ENCODE data around the gene MISP3. TPM values are rescaled to one million over a fixed set of nuclear protein-coding genes. Genes with fewer than 3 reads are reported as not detected.
"Not testable (repeated sequence)": the region's sequence is repeated elsewhere in the genome, so short reads cannot be mapped to it uniquely, and the experiment has no call there.

The MISP3 gene
- total and polyA plus RNA-seq, 11 donors = 3.5 to 28.7 (median 5.7) TPM

DNA sequence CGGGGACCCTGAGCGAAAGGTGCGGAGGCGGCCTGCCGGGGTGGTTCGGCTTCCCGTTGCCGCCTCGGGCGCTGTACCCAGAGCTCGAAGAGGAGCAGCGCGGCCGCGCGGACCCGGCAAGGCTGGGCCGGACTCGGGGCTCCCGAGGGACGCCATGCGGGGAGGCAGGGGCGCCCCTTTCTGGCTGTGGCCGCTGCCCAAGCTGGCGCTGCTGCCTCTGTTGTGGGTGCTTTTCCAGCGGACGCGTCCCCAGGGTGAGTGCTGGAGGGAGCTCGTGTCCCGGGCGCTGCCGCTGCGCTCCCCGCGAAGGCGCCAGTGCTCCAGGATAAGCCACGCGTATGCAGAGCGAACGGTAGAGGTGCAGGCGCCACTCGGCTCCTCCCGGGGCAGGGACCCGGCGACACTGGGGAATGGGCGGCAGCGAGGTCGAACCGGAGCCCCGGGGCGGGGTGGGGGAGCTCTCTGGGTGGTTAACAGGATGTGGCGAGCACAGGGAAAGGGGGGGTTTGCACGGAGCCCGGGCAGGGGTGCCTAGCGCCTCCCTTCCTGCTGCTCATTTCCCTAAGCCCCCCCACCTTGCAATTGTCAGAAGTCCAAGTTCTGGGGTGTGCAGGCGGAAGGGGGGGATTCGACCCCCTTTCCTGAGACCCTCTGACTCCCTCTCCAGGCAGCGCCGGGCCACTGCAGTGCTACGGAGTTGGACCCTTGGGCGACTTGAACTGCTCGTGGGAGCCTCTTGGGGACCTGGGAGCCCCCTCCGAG lies 40.7 kb upstream of the MISP3 start, which contains the start of gene IL27RA:
IL27RA (plus strand) TSS at position 44 of the 762 bp plus-strand sequence; CDS start at position 155, 111 bp downstream.
- ATAC-seq (peak; percentile 76 to 88 (median 83)), DNase-seq (peak; percentile 69 to 85 (median 75))
- TF ChIP-seq CTCF (IDR thresholded peaks at IDR 0.05) (peak; percentile 47 to 73 (median 62)), POLR2A (IDR thresholded peaks at IDR 0.05) (peak in 1 of 2 donors; percentile 51)
- intact Hi-C loops (cut with DNase I) = no loop called here
- Histone ChIP-seq H3K36me3 (no peaks in the 10 kb centered on the region), H3K4me1 (peaks cover 0 to 17% (median 8%) of the 10 kb centered on the region in 12 donors), H3K27ac (peak within 1 kb of the TSS; percentile 76 to 97 (median 90)), H3K4me3 (peak within 1 kb of the TSS; percentile 60 to 85 (median 70)), H3K9me3 (no peaks in the 10 kb centered on the region), H3K27me3 (peaks cover 0 to 7% (median 0%) of the 10 kb centered on the region in 9 donors)
- WGBS, 4 donors = 0 to 2% (median 0%) methylated on average over 6 to 63 of the region's 63 CpGs

GRCh38 chr19:14033946-14034345 lies 38.6 kb upstream of the MISP3 start:
- DNase-seq (no peak), ATAC-seq (no peak)
- 95 to 98% (median 97%) methylated on average over 2 of the region's 2 CpGs for WGBS, 4 donors
- no peak overlapping the region for H3K4me3 ChIP-seq
- peaks cover 0 to 2% (median 0%) of the 10 kb centered on the region in 9 donors for H3K36me3 ChIP-seq
- H3K27me3 ChIP-seq = peaks cover 0 to 7% (median 0%) of the 10 kb centered on the region in 9 donors
- no peaks in the 10 kb centered on the region for H3K9me3 ChIP-seq
- intact Hi-C loops (cut with DNase I) = no loop called here
- H3K4me1 ChIP-seq = peaks cover 0 to 17% (median 8%) of the 10 kb centered on the region in 12 donors
- TF ChIP-seq POLR2A (IDR thresholded peaks at IDR 0.05) (no peak), CTCF (IDR thresholded peaks at IDR 0.05) (no peak)
- H3K27ac ChIP-seq = no peak overlapping the region

- intact Hi-C loops (cut with DNase I); H3K4me3 ChIP-seq; DNase-seq; ATAC-seq; H3K27me3 ChIP-seq; H3K9me3 ChIP-seq: not testable (repeated sequence)
- Histone ChIP-seq H3K4me1 (peaks cover 0 to 17% (median 8%) of the 10 kb centered on the region in 12 donors), H3K36me3 (peaks cover 0 to 14% (median 0%) of the 10 kb centered on the region in 9 donors), H3K27ac (peak overlapping the region in 6 of 12 donors; percentile 18 to 57 (median 44))
- WGBS, 4 donors = 90 to 95% (median 92%) methylated on average over 12 of the region's 12 CpGs
Measured at GRCh38 chr19:14035159-14035558, 37.4 kb upstream of the MISP3 start.

DNA sequence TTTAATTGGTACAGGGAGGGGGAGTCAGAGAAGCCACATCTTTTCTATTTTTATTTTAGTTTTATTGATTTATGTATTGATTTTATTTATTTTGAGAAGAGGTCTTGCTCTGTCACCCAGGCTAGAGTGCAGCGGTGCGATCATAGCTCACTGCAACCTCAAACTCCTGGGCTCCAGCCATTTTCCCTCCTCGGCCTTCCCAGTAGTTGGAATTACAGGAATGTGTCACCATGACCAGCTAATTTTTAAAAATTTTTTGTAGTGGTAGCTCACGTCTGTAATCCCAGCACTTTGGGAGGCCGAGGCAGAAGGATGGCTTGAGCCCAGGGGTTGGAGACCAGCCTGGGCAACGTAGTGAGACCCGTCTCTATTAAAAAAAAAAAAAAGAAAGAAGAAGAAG lies 36.9 kb upstream of the MISP3 start:
- H3K4me3 ChIP-seq = no peak overlapping the region
- intact Hi-C loops (cut with DNase I) = no loop called here
- H3K27ac ChIP-seq = peak overlapping the region in 9 of 12 donors; percentile 2 to 63 (median 49)
- WGBS, 4 donors = 82 to 84% (median 84%) methylated on average over 7 of the region's 7 CpGs
- H3K27me3 ChIP-seq = peaks cover 0 to 7% (median 0%) of the 10 kb centered on the region in 9 donors
- no peak for TF ChIP-seq CTCF (IDR thresholded peaks at IDR 0.05)
- TF ChIP-seq POLR2A (IDR thresholded peaks at IDR 0.05) = no peak
- peaks cover 0 to 15% (median 0%) of the 10 kb centered on the region in 9 donors for H3K36me3 ChIP-seq
- H3K9me3 ChIP-seq = no peaks in the 10 kb centered on the region
- DNase-seq = no peak
- no peak for ATAC-seq
- peaks cover 0 to 17% (median 8%) of the 10 kb centered on the region in 12 donors for H3K4me1 ChIP-seq

All from heart left ventricle (tissue), 16 donors.